Measurements from ENCODE around the gene THSD1.

DNA sequence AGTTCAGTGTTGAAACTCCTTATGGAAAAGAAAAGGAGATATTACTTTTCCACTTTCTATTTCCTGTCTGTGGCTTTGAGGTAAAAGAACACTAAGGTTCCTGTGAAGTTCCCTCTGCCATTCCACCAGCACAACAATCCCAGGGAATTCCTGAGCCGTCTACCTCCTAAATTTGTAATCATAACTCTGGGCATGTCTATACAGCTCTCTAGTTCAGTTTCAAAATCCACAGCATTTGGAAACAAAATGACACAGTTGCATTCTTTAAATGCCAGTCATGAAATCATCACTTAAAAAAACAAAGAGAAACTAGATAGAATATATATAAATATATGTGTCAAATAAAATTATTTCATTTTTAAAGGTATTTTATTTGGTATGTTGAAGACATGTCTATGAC lies 9.0 kb upstream of the THSD1 start:
- TF ChIP-seq POLR2AphosphoS5 (IDR thresholded peaks at IDR 0.05; ENCODE audit: low read depth, low read length) (no peak), POLR2A (IDR thresholded peaks at IDR 0.05; ENCODE audit: low read depth, low read length) (no peak), TAF1 (IDR thresholded peaks at IDR 0.05; ENCODE audit: borderline replicate concordance, low read depth, low read length) (no peak)
